HuH-7.5 (cell line): ENCODE data around the gene SYNPO2L.
"Not testable (repeated sequence)": the region's sequence is repeated elsewhere in the genome, so short reads cannot be mapped to it uniquely, and the experiment has no call there.

ENCODE experiments used
- DNase-seq: peaks from one replicate; pipeline ENCODE4 v3.0.0; 2011; ENCODE audit warnings: low spot score

Gene SYNPO2L

GRCh38 chr10:73617143-73617542 lies 38.7 kb downstream of the SYNPO2L start:
- not testable (repeated sequence) for DNase-seq

- DNase-seq: no peak
These were observed 41.1 kb downstream of the SYNPO2L start for GRCh38 chr10:73614720-73615119.

- no peak for DNase-seq
These were observed 46.7 kb downstream of the SYNPO2L start for GRCh38 chr10:73609116-73609515.

GRCh38 chr10:73601486-73601921 lies 54.3 kb downstream of the SYNPO2L start:
- DNase-seq: no peak

- no peak for DNase-seq
These were observed 58.5 kb downstream of the SYNPO2L start for GRCh38 chr10:73597346-73597745.
